Activated naive CD8-positive, alpha-beta T cell (primary cell): ENCODE measurements around the gene EIF6.
"Not testable (repeated sequence)": the region's sequence is repeated elsewhere in the genome, so short reads cannot be mapped to it uniquely, and the experiment has no call there.

Experiments used
- H3K27ac Mint-ChIP-seq: one replicate; pipeline ENCODE4 v1.8.0; 2021; ENCODE audit warnings: mixed read lengths
- H3K27me3 Mint-ChIP-seq: one replicate; pipeline ENCODE4 v1.8.0; 2021; ENCODE audit warnings: mixed read lengths
- H3K36me3 Mint-ChIP-seq: one replicate; pipeline ENCODE4 v1.8.0; 2021; ENCODE audit warnings: mixed read lengths
- H3K4me1 Mint-ChIP-seq: one replicate; pipeline ENCODE4 v1.8.0; 2021; ENCODE audit warnings: low read depth, mixed read lengths
- H3K4me3 Mint-ChIP-seq: one replicate; pipeline ENCODE4 v1.8.0; 2021; ENCODE audit warnings: mild to moderate bottlenecking, mixed read lengths
- H3K9me3 Mint-ChIP-seq: one replicate; pipeline ENCODE4 v1.8.0; 2021; ENCODE audit warnings: low read depth, mixed read lengths

EIF6 gene

GRCh38 chr20:35318502-35319157, 34.1 kb upstream of the EIF6 start:
- H3K27ac Mint-ChIP-seq, result no peak overlapping the region
- no peak overlapping the region for H3K4me3 Mint-ChIP-seq

GRCh38 chr20:35317416-35318210, 33.0 kb upstream of the EIF6 start:
- no peak overlapping the region for H3K4me3 Mint-ChIP-seq
- no peaks in the 10 kb centered on the region for H3K36me3 Mint-ChIP-seq
- H3K4me1 Mint-ChIP-seq, result peaks cover 14% of the 10 kb centered on the region
- no peaks in the 10 kb centered on the region for H3K27me3 Mint-ChIP-seq
- no peak overlapping the region for H3K27ac Mint-ChIP-seq
- H3K9me3 Mint-ChIP-seq, result no peaks in the 10 kb centered on the region

More at GRCh38 chr20:35318502-35319157, 34.1 kb upstream of the EIF6 start:
- Mint-ChIP-seq H3K9me3 (no peaks in the 10 kb centered on the region), H3K4me1 (peaks cover 16% of the 10 kb centered on the region), H3K36me3 (no peaks in the 10 kb centered on the region), H3K27me3 (no peaks in the 10 kb centered on the region)

- Mint-ChIP-seq H3K4me1 (peaks cover 26% of the 10 kb centered on the region), H3K9me3 (no peaks in the 10 kb centered on the region), H3K36me3 (no peaks in the 10 kb centered on the region), H3K4me3 (no peak overlapping the region), H3K27ac (no peak overlapping the region), H3K27me3 (no peaks in the 10 kb centered on the region)
Observed at GRCh38 chr20:35316086-35316485, 31.5 kb upstream of the EIF6 start.

- Mint-ChIP-seq H3K27ac (peak overlapping the region; percentile 78), H3K4me1 (peaks cover 26% of the 10 kb centered on the region)
- H3K27me3 Mint-ChIP-seq, H3K4me3 Mint-ChIP-seq, H3K36me3 Mint-ChIP-seq, H3K9me3 Mint-ChIP-seq: not testable (repeated sequence)
Observed at GRCh38 chr20:35315632-35316020, 31.1 kb upstream of the EIF6 start.

- H3K4me1 Mint-ChIP-seq, result peaks cover 26% of the 10 kb centered on the region
- no peak overlapping the region for H3K4me3 Mint-ChIP-seq
- H3K9me3 Mint-ChIP-seq, result no peaks in the 10 kb centered on the region
- no peaks in the 10 kb centered on the region for H3K27me3 Mint-ChIP-seq
- no peaks in the 10 kb centered on the region for H3K36me3 Mint-ChIP-seq
- H3K27ac Mint-ChIP-seq, result peak overlapping the region; percentile 78
Observed at GRCh38 chr20:35314816-35315631, 30.5 kb upstream of the EIF6 start.

- peak overlapping the region; percentile 0 for H3K27ac Mint-ChIP-seq
- H3K27me3 Mint-ChIP-seq, result no peaks in the 10 kb centered on the region
- no peaks in the 10 kb centered on the region for H3K9me3 Mint-ChIP-seq
- H3K36me3 Mint-ChIP-seq, result no peaks in the 10 kb centered on the region
- no peak overlapping the region for H3K4me3 Mint-ChIP-seq
- peaks cover 28% of the 10 kb centered on the region for H3K4me1 Mint-ChIP-seq
Observed at GRCh38 chr20:35312318-35312717, 27.7 kb upstream of the EIF6 start.

- Mint-ChIP-seq H3K27me3 (no peaks in the 10 kb centered on the region), H3K36me3 (no peaks in the 10 kb centered on the region), H3K27ac (peak overlapping the region; percentile 0), H3K9me3 (no peaks in the 10 kb centered on the region), H3K4me1 (peaks cover 28% of the 10 kb centered on the region), H3K4me3 (no peak overlapping the region)
Observed at GRCh38 chr20:35311822-35312221, 27.2 kb upstream of the EIF6 start.

GRCh38 chr20:35311409-35311808, 26.8 kb upstream of the EIF6 start:
- Mint-ChIP-seq H3K27me3 (no peaks in the 10 kb centered on the region), H3K4me1 (peaks cover 33% of the 10 kb centered on the region), H3K4me3 (no peak overlapping the region), H3K36me3 (no peaks in the 10 kb centered on the region), H3K27ac (no peak overlapping the region), H3K9me3 (no peaks in the 10 kb centered on the region)

- H3K27me3 Mint-ChIP-seq, result no peaks in the 10 kb centered on the region
- H3K36me3 Mint-ChIP-seq, result peaks cover 2% of the 10 kb centered on the region
- H3K4me3 Mint-ChIP-seq, result no peak overlapping the region
- H3K27ac Mint-ChIP-seq, result peak overlapping the region; percentile 97
- H3K9me3 Mint-ChIP-seq, result no peaks in the 10 kb centered on the region
- H3K4me1 Mint-ChIP-seq, result peaks cover 45% of the 10 kb centered on the region
Observed at GRCh38 chr20:35307666-35308653, 23.4 kb upstream of the EIF6 start.

- Mint-ChIP-seq H3K27ac (peak overlapping the region; percentile 97), H3K36me3 (peaks cover 2% of the 10 kb centered on the region), H3K4me3 (no peak overlapping the region), H3K27me3 (no peaks in the 10 kb centered on the region), H3K4me1 (peaks cover 37% of the 10 kb centered on the region), H3K9me3 (no peaks in the 10 kb centered on the region)
Observed at GRCh38 chr20:35306931-35307517, 22.5 kb upstream of the EIF6 start.

- H3K4me3 Mint-ChIP-seq, result peak overlapping the region; percentile 74
- no peaks in the 10 kb centered on the region for H3K9me3 Mint-ChIP-seq
- H3K27ac Mint-ChIP-seq, result peak overlapping the region; percentile 97
- H3K36me3 Mint-ChIP-seq, result peaks cover 2% of the 10 kb centered on the region
- peaks cover 31% of the 10 kb centered on the region for H3K4me1 Mint-ChIP-seq
- no peaks in the 10 kb centered on the region for H3K27me3 Mint-ChIP-seq
Observed at GRCh38 chr20:35305682-35306556, 21.3 kb upstream of the EIF6 start.

GRCh38 chr20:35304956-35305355, 20.4 kb upstream of the EIF6 start:
- H3K27ac Mint-ChIP-seq, result peak overlapping the region; percentile 97
- no peak overlapping the region for H3K4me3 Mint-ChIP-seq
- H3K9me3 Mint-ChIP-seq, result no peaks in the 10 kb centered on the region
- peaks cover 31% of the 10 kb centered on the region for H3K4me1 Mint-ChIP-seq
- H3K27me3 Mint-ChIP-seq, result no peaks in the 10 kb centered on the region
- peaks cover 2% of the 10 kb centered on the region for H3K36me3 Mint-ChIP-seq
